Esophagus muscularis mucosa (tissue), 4 donors: ENCODE results near the gene ZNF71.

Experiments
- CTCF ChIP-seq, 3 experiments: fragments of 200-600 bp in 2 of 3; fragments of 450-650 bp in 1 of 3; sonication (generic) in 2 of 3; IDR thresholded peaks; one replicate each; pipeline ENCODE4 v1.5.1; 2017 to 2019; ENCODE audit warnings: antibody characterized with exemption in 3 of 3, mild to moderate bottlenecking in 2 of 3, moderate library complexity in 1 of 3
- EP300 ChIP-seq: sonication (generic); formaldehyde crosslinking; IDR thresholded peaks from one replicate; pipeline ENCODE4 v1.6.1; 2017; ENCODE audit warnings: antibody characterized with exemption
- POLR2AphosphoS5 ChIP-seq, 2 donors: sonication (generic); formaldehyde crosslinking; IDR thresholded peaks; one replicate each; pipeline ENCODE4 v1.6.1; 2017; ENCODE audit warnings: antibody characterized with exemption in 2 of 2

GRCh38 chr19:56671613-56671994 lies 76.5 kb downstream of the ZNF71 start, which contains the start of gene ZNF835:
- TF ChIP-seq CTCF (IDR thresholded peaks at IDR 0.05) (peak; percentile 15 to 41 (median 30)), POLR2AphosphoS5 (IDR thresholded peaks at IDR 0.05) (peak; percentile 84 to 90), EP300 (no peak)
